Measurements from ENCODE around the gene GRIK1.

The GRIK1 gene

DNA sequence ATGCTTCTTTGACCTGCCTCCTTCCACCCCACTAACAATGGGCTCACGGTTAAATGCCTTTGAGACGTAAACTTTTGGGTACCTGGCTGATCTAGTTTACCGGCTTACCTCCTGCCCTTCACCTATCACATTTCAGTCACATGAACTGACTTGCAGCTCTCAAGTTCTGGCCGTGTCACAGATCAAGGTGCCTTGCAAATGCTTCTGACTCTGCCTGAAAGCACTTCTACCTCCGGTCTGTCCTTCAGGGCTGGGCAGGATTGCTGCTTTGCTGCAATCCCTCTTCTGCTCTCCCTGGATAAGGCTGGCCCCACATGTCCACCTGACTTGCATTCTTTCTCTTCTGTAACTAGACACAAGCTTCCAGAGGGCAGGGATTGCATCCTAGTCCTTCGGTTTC is 69.0 kb downstream of the GRIK1 start:
- FAIRE-seq (no peak), DNase-seq (ENCODE audit: insufficient read length) (no peak)
- TF ChIP-seq POLR2AphosphoS5 (IDR thresholded peaks at IDR 0.05; ENCODE audit: low read depth, low read length) (no peak), TAF1 (IDR thresholded peaks at IDR 0.05; ENCODE audit: borderline replicate concordance, low read depth, low read length) (no peak), POLR2A (IDR thresholded peaks at IDR 0.05; ENCODE audit: low read depth, low read length) (no peak)

DNA sequence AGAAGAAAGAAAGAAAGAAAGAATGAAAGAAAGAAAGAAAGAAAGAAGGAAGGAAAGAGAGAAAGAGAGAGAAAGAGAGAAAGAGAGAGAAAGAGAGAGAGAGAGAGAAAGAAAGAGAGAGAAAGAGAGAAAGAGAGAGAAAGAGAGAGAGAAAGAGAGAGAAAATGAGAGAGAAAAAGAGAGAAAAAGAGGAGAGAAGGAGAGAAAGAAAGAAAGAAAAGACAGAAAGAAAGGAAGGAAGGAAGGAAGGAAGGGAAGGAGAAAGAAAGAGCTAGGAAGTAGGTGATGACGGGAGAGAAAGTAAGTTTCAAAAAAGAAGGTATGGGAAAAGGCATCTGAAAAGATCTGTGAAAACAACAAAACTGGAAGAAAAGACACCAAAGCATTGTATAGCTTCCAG is 72.0 kb downstream of the GRIK1 start:
- DNase-seq (ENCODE audit: insufficient read length) (no peak), FAIRE-seq (no peak)
- TF ChIP-seq POLR2AphosphoS5 (IDR thresholded peaks at IDR 0.05; ENCODE audit: low read depth, low read length) (no peak), POLR2A (IDR thresholded peaks at IDR 0.05; ENCODE audit: low read depth, low read length) (no peak), TAF1 (IDR thresholded peaks at IDR 0.05; ENCODE audit: borderline replicate concordance, low read depth, low read length) (no peak)

DNA sequence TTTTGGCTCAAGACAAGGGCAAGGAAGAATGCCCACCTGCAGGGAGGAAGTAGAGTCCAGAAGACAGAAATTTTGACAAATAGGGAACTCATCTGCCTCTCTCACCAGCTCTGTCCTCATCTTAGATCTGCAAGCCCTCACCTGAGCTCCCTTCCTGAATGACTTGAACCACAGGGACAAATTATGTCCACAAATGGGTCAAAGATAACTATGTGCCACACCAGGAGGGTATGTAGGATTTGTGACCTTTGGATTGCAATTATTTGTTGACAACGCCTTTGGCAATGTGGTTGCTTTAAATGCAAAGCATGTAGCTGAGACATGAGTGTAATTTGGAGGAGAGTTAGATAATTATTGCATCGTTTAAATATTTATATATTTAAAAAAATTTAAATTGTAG is 79.5 kb downstream of the GRIK1 start:
- TF ChIP-seq POLR2A (IDR thresholded peaks at IDR 0.05; ENCODE audit: low read depth, low read length) (no peak), TAF1 (IDR thresholded peaks at IDR 0.05; ENCODE audit: borderline replicate concordance, low read depth, low read length) (no peak), POLR2AphosphoS5 (IDR thresholded peaks at IDR 0.05; ENCODE audit: low read depth, low read length) (no peak)
- DNase-seq (ENCODE audit: insufficient read length): no peak

DNA sequence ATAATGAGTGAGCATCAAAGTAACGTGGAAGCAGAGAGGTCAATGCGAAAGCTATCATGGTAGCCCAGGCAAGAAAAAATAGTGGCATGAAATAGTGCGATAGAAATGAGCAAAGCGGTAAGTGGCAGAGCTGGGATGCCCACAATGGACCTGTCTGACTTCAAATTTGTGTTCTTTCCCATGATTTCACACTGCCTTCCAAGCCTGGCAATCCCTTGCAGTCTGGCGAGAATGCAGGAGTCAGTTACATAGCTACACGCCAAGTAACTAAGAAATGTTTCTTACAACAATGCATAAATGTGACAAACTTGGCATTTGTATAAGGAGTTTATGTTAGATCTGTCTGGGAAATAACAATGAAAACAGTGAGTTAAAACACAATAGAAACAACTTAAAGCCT is 82.6 kb downstream of the GRIK1 start:
- FAIRE-seq (no peak), DNase-seq (ENCODE audit: insufficient read length) (no peak)
- TF ChIP-seq POLR2AphosphoS5 (IDR thresholded peaks at IDR 0.05; ENCODE audit: low read depth, low read length) (no peak), POLR2A (IDR thresholded peaks at IDR 0.05; ENCODE audit: low read depth, low read length) (no peak), TAF1 (IDR thresholded peaks at IDR 0.05; ENCODE audit: borderline replicate concordance, low read depth, low read length) (no peak)

More for the DNA sequence above, 79.5 kb downstream of the GRIK1 start:
- no peak for FAIRE-seq

DNA sequence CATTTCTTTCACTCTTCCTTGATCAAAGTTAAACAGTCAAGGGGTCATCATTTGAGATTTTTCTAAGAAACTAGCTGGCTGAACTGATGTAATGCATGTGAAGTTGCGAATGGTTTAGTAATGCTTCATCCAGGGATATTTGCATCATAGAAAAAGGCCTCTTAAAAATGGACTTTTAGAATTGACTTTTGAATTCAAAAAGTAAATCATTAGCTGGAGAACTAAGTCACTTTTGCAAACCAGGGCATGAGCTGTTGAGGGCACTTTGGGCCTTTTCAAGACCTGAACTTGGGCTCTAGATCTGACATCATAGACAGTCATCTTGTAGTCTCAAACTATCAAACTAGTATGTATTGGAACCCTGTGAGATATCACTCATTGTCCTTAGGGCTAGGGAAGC is 85.0 kb downstream of the GRIK1 start:
- no peak for FAIRE-seq
- no peak for DNase-seq (ENCODE audit: insufficient read length)
- TF ChIP-seq POLR2AphosphoS5 (IDR thresholded peaks at IDR 0.05; ENCODE audit: low read depth, low read length) (no peak), POLR2A (IDR thresholded peaks at IDR 0.05; ENCODE audit: low read depth, low read length) (no peak), TAF1 (IDR thresholded peaks at IDR 0.05; ENCODE audit: borderline replicate concordance, low read depth, low read length) (no peak)

DNA sequence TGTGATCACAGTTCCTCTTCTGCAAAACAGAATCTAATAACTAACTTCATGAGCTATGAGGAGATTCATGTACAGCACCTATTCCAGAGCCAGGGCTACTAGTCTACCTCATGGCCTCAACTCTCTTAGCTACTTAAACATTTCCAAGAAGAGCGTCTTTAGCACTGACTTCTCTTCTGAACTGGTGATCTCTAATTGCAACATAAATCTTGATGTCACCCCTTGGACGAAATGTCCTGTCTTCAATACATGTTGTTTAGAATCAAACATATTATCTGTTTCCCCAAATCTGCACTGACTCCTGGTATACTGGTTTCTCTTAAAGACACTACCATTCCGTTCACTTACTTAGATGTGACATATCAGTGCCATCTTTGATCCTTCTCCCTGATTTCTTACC is 88.2 kb downstream of the GRIK1 start:
- no peak for DNase-seq (ENCODE audit: insufficient read length)
- FAIRE-seq: no peak
- TF ChIP-seq POLR2A (IDR thresholded peaks at IDR 0.05; ENCODE audit: low read depth, low read length) (no peak), POLR2AphosphoS5 (IDR thresholded peaks at IDR 0.05; ENCODE audit: low read depth, low read length) (no peak), TAF1 (IDR thresholded peaks at IDR 0.05; ENCODE audit: borderline replicate concordance, low read depth, low read length) (no peak)

DNA sequence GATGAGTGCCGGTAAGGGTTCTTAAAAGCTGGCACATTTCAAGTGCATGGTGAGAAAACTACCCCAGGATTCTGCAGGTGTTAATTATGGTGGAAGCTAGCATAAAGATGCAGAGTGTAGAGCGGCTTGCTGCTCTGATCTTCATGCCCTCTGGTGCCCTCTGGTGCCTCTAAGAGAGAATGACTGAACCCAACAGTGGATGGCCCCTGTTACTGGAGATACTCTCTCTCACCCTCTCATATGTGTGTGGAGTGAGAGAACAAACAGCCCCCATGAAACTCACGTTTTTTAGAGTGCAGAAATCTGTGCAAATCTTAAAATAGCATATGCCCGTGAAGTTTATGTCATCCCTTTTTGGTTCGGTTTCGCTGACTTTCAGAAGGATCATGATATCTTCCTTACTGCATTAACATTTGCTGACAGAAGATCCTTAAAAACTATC is 90.0 kb downstream of the GRIK1 start:
- TF ChIP-seq TAF1 (IDR thresholded peaks at IDR 0.05; ENCODE audit: borderline replicate concordance, low read depth, low read length): no peak
- TF ChIP-seq POLR2AphosphoS5 (IDR thresholded peaks at IDR 0.05; ENCODE audit: low read depth, low read length): no peak
- no peak for TF ChIP-seq POLR2A (IDR thresholded peaks at IDR 0.05; ENCODE audit: low read depth, low read length)
- DNase-seq (ENCODE audit: insufficient read length) (peak; percentile 5), FAIRE-seq (peak; percentile 73)

DNA sequence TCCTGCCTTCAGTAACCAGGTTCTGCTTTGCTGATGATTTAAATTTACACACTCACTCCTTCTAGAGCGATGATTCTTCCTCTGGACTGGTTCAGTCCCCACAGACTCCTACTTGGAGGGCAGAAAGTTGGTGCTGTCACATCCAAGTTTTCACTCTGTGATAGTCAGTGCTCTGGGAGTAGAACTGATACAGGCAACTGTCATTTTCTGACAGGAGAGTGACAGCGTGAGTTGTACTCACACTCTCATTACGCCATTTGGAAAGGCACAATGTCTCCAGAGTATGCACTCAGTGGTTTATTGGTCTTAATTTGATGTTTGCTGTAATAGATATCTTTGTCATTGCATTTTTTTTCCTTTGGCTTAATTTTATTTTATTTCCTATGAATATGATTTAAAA is 96.0 kb downstream of the GRIK1 start:
- TF ChIP-seq POLR2AphosphoS5 (IDR thresholded peaks at IDR 0.05; ENCODE audit: low read depth, low read length): no peak
- TF ChIP-seq POLR2A (IDR thresholded peaks at IDR 0.05; ENCODE audit: low read depth, low read length): no peak
- TF ChIP-seq TAF1 (IDR thresholded peaks at IDR 0.05; ENCODE audit: borderline replicate concordance, low read depth, low read length): no peak
- DNase-seq (ENCODE audit: insufficient read length) (no peak), FAIRE-seq (no peak)

DNA sequence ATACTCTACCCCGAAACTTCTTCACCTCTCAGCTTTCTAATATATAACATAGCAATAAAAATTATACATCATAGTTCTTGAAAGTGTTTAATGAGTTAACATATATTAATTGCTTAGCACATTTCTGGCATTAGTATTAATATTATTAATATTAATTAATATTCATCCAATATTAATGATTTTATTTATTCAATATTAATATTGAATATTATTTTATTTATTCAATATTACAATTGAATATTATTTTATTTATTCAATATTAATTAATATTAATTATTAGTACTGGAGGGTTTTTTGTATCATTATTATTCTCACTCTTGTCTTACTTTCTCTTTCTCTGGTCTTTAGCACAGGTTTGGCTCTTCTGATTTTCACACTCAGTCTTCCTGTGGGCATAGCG is 105.2 kb downstream of the GRIK1 start:
- no peak for TF ChIP-seq POLR2A (IDR thresholded peaks at IDR 0.05; ENCODE audit: low read depth, low read length)
- no peak for TF ChIP-seq POLR2AphosphoS5 (IDR thresholded peaks at IDR 0.05; ENCODE audit: low read depth, low read length)
- no peak for TF ChIP-seq TAF1 (IDR thresholded peaks at IDR 0.05; ENCODE audit: borderline replicate concordance, low read depth, low read length)
- FAIRE-seq (no peak), DNase-seq (ENCODE audit: insufficient read length) (no peak)

DNA sequence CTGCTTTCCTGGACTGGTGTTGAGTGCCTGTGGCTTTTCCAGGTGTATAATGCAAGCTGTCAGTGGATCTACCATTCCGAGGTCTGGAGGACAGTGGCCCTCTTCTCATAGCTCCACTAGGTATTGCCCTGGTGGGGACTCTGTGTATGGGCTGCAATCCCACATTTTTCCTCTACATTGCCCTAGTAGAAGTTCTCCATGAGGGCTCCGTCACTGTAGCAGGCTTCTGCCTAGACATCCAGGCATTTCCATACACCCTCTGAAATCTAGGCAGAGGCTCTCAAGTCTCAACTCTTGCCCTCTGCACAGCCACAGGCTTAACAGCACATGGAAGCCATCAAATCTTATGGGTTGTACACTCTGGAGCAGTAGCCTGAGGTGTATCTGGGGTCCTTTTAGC is 107.6 kb downstream of the GRIK1 start:
- no peak for DNase-seq (ENCODE audit: insufficient read length)
- TF ChIP-seq TAF1 (IDR thresholded peaks at IDR 0.05; ENCODE audit: borderline replicate concordance, low read depth, low read length): no peak
- no peak for FAIRE-seq

DNA sequence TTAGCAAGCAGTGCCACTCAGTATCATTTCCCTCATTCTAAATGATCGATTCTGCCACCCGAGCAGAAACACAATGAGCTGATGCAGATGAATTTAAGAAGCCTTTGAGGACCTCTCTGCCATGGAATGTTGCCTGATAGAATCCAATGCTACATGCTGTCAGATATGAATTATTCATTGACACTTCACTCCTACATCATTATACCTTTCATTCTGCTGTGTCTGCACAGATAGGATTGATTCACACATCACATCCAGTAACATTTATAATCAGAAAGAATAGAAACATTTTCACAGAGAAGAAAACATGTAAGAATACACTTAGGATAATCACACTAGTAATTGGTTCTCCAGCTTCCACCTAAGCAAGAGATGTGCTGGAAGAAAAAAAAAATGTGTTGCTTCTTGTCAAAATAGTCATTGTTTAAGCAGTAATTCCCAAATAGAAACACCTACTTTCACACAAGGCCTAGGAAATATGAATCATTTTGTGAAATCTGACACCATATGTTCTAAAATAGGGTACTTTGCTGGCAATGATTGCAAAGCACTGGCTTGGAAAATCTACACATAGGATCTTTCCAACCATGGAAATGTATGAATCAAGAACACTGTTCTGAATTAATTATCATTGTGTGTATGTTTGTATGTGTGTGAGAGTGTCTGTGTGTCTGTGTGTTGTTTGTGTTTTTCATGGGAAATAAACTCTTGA is 110.1 kb downstream of the GRIK1 start:
- no peak for TF ChIP-seq POLR2AphosphoS5 (IDR thresholded peaks at IDR 0.05; ENCODE audit: low read depth, low read length)
- TF ChIP-seq POLR2A (IDR thresholded peaks at IDR 0.05; ENCODE audit: low read depth, low read length): no peak
- TF ChIP-seq TAF1 (IDR thresholded peaks at IDR 0.05; ENCODE audit: borderline replicate concordance, low read depth, low read length): no peak
- FAIRE-seq (no peak), DNase-seq (ENCODE audit: insufficient read length) (no peak)

DNA sequence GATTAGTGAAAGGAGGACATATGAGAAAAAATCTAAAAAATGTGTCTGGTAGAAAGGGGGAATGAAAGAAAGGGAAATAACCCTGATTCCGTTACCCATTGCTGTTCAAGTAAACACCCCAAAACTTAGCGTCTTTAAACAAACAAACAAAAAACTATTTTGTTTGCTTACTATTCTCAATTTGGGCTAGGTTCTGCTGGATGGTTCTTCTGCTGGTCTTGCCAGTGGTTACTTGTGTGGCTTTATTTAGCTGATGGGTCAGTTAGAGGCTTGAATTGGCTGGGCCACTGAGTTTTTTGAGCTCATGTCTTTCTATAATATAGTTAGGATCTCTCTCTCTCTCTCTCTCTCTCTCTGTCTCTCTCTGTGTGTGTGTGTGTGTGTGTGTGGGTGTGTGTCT is 112.1 kb downstream of the GRIK1 start:
- FAIRE-seq (no peak), DNase-seq (ENCODE audit: insufficient read length) (no peak)
- TF ChIP-seq POLR2AphosphoS5 (IDR thresholded peaks at IDR 0.05; ENCODE audit: low read depth, low read length): no peak

DNA sequence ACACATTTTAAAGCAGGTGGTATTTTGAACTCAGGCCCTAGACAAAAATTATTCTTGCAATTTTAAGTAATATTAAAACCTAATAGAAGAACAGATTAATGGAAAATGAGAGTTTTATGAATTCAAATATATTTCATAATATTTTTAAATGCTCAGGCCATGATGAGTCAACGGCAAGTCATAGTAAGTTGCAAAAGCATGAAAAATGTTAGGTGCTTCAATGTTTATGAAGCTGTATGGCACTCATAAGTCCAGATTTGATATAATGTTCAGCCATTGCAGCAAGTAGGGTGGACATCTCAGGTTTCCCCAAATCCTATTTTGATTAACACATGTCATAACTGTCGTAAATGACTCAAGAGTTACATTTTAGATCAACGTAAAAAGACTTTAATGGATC is 112.6 kb downstream of the GRIK1 start:
- FAIRE-seq: no peak
- no peak for DNase-seq (ENCODE audit: insufficient read length)
- TF ChIP-seq POLR2AphosphoS5 (IDR thresholded peaks at IDR 0.05; ENCODE audit: low read depth, low read length): no peak
- no peak for TF ChIP-seq TAF1 (IDR thresholded peaks at IDR 0.05; ENCODE audit: borderline replicate concordance, low read depth, low read length)
- TF ChIP-seq POLR2A (IDR thresholded peaks at IDR 0.05; ENCODE audit: low read depth, low read length): no peak
